Measurements from ENCODE around the gene NSUN4. TPM values are rescaled to one million over a fixed set of nuclear protein-coding genes. Genes with fewer than 3 reads are reported as not detected.
"Not testable (repeated sequence)": the region's sequence is repeated elsewhere in the genome, so short reads cannot be mapped to it uniquely, and the experiment has no call there.

NSUN4 gene
- total RNA-seq, 2 donors from 2014 or later = 24.0 to 43.8 TPM

DNA sequence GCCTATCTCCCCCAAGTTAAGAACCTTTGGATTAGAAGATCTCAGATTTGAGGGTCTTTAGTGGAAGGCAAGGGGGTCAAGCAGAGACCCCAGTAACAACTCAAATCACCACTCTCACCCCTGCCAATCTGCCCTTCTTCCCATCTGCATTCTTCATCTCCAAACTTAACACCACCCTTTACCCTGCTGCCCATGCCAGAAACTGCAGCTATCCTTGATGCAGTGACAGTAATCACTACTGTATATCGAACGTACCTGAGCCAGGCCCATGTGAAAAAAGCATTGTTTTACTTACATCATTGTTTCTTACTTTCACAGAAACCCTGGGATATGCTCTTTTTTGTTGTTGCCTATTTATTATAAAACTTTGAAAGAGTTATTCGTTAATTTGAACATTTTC, 26.5 kb downstream of the NSUN4 start:
- ATAC-seq (no peak), DNase-seq (ENCODE audit: low spot score) (no peak)
- Mint-ChIP-seq H3K4me1 (ENCODE audit: low read depth in 2 of 2) (peaks cover 3 to 5% of the 10 kb centered on the region in 2 donors), H3K9me3 (no peaks in the 10 kb centered on the region), H3K4me3 (no peak overlapping the region), H3K27ac (no peak overlapping the region), H3K36me3 (peaks cover 17% of the 10 kb centered on the region), H3K27me3 (no peaks in the 10 kb centered on the region)

DNA sequence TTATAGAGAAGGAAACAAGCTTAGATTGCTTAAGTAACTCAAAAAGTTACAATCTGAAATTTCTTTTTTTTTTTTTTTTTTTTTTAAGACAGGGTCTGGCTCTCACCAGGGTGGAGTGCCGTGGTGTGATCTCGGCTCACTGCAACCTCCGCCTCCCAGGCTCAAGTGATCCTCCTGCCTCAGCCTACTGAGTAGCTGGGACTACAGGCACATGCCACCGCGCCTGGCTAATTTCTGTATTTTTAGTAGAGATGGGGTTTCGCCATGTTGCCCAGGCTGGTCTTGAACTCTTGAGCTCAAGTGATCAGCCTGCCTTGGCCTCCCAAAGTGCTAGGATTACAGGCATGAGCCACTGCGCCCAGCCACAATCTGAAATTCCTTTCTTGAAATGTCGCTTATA, 27.1 kb downstream of the NSUN4 start:
- H3K4me1 Mint-ChIP-seq (ENCODE audit: low read depth in 2 of 2); H3K9me3 Mint-ChIP-seq; H3K27ac Mint-ChIP-seq; H3K27me3 Mint-ChIP-seq; DNase-seq (ENCODE audit: low spot score); H3K4me3 Mint-ChIP-seq; ATAC-seq: not testable (repeated sequence)
- H3K36me3 Mint-ChIP-seq = peaks cover 17% of the 10 kb centered on the region

GRCh38 chr1:46368791-46369190, 28.2 kb downstream of the NSUN4 start:
- Mint-ChIP-seq H3K4me3 (no peak overlapping the region), H3K27ac (no peak overlapping the region), H3K36me3 (peaks cover 18% of the 10 kb centered on the region), H3K27me3 (no peaks in the 10 kb centered on the region), H3K4me1 (ENCODE audit: low read depth in 2 of 2) (peaks cover 5 to 9% of the 10 kb centered on the region in 2 donors), H3K9me3 (no peaks in the 10 kb centered on the region)
- ATAC-seq (no peak), DNase-seq (ENCODE audit: low spot score) (no peak)

DNA sequence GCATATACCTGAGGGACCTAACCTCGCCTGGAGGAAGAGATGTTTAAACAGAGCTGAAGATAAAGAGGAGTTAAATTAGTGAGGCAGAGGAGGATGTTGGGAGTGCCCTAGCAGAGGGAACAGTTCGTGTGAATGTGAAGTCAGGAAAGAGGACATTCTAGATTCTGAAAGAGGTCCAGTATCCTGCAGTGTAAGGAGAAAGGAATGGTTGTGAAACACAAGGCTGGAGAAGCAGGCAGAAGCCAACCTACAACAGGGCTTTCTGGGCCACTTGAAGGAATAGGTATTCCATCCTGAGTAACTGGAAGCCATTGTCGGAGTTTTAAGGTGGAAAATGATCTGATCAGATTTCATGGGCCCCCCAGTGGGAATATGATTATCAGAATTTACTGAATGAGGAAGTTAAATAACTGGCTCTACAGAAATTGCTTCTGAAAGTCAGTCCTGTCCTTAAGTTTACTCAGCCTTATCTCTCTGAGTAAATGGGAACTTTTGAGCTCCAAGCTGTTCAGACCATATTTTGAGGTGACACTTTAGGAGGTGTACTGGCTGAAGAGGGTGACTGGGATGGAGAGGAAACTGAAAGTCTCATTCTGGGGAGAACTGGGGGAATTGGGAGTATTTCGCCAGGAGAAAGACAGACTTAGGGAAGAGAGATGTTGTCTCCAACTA, 29.1 kb downstream of the NSUN4 start:
- Mint-ChIP-seq H3K4me3 (no peak overlapping the region), H3K36me3 (peaks cover 18% of the 10 kb centered on the region), H3K4me1 (ENCODE audit: low read depth in 2 of 2) (peaks cover 5 to 9% of the 10 kb centered on the region in 2 donors), H3K27me3 (no peaks in the 10 kb centered on the region), H3K9me3 (no peaks in the 10 kb centered on the region), H3K27ac (peak overlapping the region in 1 of 2 donors; percentile 0)
- DNase-seq (ENCODE audit: low spot score) (no peak), ATAC-seq (no peak)

DNA sequence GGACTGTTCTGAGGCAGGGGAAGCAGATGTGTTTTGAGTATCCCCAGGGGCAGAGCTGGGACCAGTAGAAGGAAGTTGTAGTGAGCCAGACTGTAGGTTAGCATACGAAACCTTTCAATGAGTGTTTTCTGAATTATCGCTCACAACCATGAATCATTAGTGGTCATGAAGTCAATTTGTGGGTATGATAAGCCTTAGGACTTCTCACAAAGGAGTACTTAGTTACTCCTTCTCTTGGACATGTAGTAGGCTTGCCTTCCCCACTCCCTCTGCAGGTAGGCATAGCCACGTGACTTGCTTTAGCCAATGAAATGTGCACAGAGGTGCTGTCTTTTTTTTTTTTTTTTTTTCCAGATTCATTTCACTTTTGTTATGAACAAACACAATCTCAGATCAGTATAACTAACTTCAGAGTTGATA, 29.6 kb downstream of the NSUN4 start:
- peaks cover 12% of the 10 kb centered on the region for H3K36me3 Mint-ChIP-seq
- ATAC-seq (no peak), DNase-seq (ENCODE audit: low spot score) (no peak)
- no peak overlapping the region for H3K4me3 Mint-ChIP-seq
- H3K27ac Mint-ChIP-seq = peak overlapping the region in 1 of 2 donors; percentile 0
- H3K9me3 Mint-ChIP-seq = no peaks in the 10 kb centered on the region
- H3K4me1 Mint-ChIP-seq (ENCODE audit: low read depth in 2 of 2) = peaks cover 5 to 6% of the 10 kb centered on the region in 2 donors
- H3K27me3 Mint-ChIP-seq = no peaks in the 10 kb centered on the region

GRCh38 chr1:46372431-46372830, 31.8 kb downstream of the NSUN4 start:
- Mint-ChIP-seq H3K4me1 (ENCODE audit: low read depth in 2 of 2) (peaks cover 5 to 6% of the 10 kb centered on the region in 2 donors), H3K27me3 (no peaks in the 10 kb centered on the region), H3K36me3 (peaks cover 12% of the 10 kb centered on the region), H3K4me3 (no peak overlapping the region), H3K9me3 (no peaks in the 10 kb centered on the region), H3K27ac (no peak overlapping the region)
- ATAC-seq (no peak), DNase-seq (ENCODE audit: low spot score) (no peak)

DNA sequence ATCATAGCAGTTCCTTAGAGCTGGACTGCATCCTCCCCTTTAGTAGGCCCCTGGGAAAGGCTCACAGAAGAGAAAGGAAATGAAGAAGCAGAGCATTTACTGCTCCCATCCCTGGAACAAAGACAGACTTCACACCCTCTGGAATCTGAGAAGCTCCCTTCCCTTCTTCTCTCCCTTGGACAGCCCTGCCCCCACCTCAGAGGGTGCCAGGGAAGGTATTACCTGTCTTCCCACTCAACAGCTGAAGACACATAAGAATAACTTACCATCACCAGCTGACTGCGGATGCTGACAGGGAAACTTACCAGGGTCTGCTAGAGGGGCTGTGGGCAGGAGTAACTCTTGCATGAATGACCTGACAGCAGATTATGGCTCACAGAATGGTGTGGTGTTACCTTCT, 39.4 kb downstream of the NSUN4 start:
- Mint-ChIP-seq H3K4me3 (no peak overlapping the region), H3K27ac (no peak overlapping the region), H3K36me3 (no peaks in the 10 kb centered on the region), H3K4me1 (ENCODE audit: low read depth in 2 of 2) (no peaks in the 10 kb centered on the region), H3K27me3 (no peaks in the 10 kb centered on the region), H3K9me3 (no peaks in the 10 kb centered on the region)
- DNase-seq (ENCODE audit: low spot score) (no peak), ATAC-seq (peak in 1 of 2 donors; percentile 24)

DNA sequence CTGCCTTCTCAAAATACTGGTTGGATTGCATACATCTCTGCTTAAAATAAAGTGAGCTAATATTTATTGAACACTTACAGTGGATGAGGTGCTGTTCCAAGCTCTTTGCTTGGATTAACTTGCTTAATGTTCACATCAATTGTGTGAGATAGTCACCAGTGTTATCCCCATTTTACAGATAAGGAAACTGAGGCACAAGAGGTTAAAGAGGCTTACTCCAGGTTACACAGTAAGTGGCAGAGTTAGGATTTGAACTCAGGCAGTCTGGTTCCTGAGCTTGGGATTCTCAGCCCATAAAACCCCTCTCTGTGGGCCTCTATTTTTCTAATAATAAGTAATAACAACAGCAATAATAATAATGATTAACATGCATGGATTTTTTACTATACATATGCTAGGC, 39.9 kb downstream of the NSUN4 start:
- Mint-ChIP-seq H3K4me1 (ENCODE audit: low read depth in 2 of 2) (no peaks in the 10 kb centered on the region), H3K4me3 (no peak overlapping the region), H3K27ac (no peak overlapping the region), H3K36me3 (no peaks in the 10 kb centered on the region), H3K9me3 (no peaks in the 10 kb centered on the region), H3K27me3 (no peaks in the 10 kb centered on the region)
- no peak for ATAC-seq
- no peak for DNase-seq (ENCODE audit: low spot score)

- peaks cover 6% of the 10 kb centered on the region for H3K36me3 Mint-ChIP-seq
- no peak overlapping the region for H3K27ac Mint-ChIP-seq
- H3K4me3 Mint-ChIP-seq = peak overlapping the region; percentile 40
- peaks cover 5 to 8% of the 10 kb centered on the region in 2 donors for H3K4me1 Mint-ChIP-seq (ENCODE audit: low read depth in 2 of 2)
- ATAC-seq (no peak), DNase-seq (ENCODE audit: low spot score) (no peak)
- no peaks in the 10 kb centered on the region for H3K9me3 Mint-ChIP-seq
- H3K27me3 Mint-ChIP-seq = peaks cover 19 to 30% of the 10 kb centered on the region in 2 donors
These were observed 52.9 kb downstream of the NSUN4 start for GRCh38 chr1:46393510-46393909.

DNA sequence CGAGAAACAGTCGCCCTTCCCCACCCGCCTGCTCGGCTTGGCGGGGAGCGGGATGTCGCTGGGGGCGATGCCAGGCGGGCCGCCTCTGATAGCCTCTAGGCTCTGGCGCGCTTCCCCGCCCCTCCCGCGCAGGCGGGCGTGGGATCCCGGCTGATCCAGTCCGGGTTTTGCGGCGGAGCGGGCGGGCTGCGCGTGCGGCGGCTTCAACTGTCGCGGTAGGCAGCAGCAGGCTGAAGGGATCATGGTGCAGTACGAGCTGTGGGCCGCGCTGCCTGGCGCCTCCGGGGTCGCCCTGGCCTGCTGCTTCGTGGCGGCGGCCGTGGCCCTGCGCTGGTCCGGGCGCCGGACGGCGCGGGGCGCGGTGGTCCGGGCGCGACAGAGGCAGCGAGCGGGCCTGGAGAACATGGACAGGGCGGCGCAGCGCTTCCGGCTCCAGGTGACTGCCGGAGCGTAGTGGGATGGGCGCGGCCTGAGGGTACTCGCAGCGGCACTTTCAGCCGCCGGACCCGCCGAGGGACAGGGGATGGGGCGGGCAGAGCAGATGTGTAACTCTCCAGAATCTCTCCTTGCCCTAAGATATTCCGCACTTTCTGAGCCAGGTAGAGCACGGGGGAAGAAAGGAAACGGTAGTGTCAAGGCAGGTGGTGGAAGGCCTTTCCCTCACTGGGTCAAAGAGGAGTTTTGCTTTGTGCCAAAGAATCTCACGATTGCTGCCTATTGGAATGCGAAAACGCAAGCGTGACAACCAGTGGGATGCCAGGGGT, 53.7 kb downstream of the NSUN4 start, which contains the start of gene FAAH:
TSS of gene FAAH (plus strand) at position 210 of the 764 bp plus-strand sequence. CDS start at position 242, 32 bp downstream.
- peaks cover 5 to 8% of the 10 kb centered on the region in 2 donors for H3K4me1 Mint-ChIP-seq (ENCODE audit: low read depth in 2 of 2)
- ATAC-seq (peak; percentile 59 to 79), DNase-seq (ENCODE audit: low spot score) (no peak)
- peaks cover 19 to 30% of the 10 kb centered on the region in 2 donors for H3K27me3 Mint-ChIP-seq
- H3K9me3 Mint-ChIP-seq = no peaks in the 10 kb centered on the region
- no peak within 1 kb of the TSS for H3K27ac Mint-ChIP-seq
- H3K36me3 Mint-ChIP-seq = peaks cover 6% of the 10 kb centered on the region
- H3K4me3 Mint-ChIP-seq = peak within 1 kb of the TSS; percentile 40

DNA sequence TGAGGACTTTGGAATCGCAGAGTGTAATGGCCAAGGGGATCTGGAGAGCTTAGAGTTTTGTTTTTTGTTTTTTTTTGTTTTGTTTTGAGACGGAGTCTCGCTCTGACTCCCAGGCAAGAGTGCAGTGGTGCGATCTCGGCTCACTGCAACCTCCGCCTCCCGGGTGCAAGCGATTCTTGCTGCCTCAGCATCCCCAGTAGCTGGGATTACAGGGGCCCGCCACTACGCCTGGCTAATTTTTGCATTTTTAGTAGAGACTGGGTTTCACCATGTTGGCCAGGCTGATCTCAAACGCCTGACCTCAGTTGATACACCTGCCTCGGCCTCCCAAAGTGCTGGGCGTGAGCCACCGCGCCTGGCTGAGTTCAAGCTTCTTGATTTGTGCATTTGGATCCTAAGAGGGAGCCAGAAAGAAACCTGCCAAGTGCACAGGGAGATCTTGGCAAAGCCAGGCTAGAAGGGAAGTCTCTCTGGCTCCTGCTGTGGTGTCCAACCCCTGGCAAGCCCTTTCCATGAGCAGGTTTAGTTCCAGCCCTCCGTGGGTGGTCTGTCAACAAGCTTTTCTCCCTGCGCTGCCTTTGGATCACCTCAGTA, 54.4 kb downstream of the NSUN4 start:
- peaks cover 6% of the 10 kb centered on the region for H3K36me3 Mint-ChIP-seq
- ATAC-seq = no peak
- H3K9me3 Mint-ChIP-seq = no peaks in the 10 kb centered on the region
- H3K27me3 Mint-ChIP-seq = peaks cover 19 to 30% of the 10 kb centered on the region in 2 donors
- peaks cover 5 to 8% of the 10 kb centered on the region in 2 donors for H3K4me1 Mint-ChIP-seq (ENCODE audit: low read depth in 2 of 2)
- peak overlapping the region; percentile 17 for H3K4me3 Mint-ChIP-seq
- no peak for DNase-seq (ENCODE audit: low spot score)
- no peak overlapping the region for H3K27ac Mint-ChIP-seq

- H3K36me3 Mint-ChIP-seq = peaks cover 6% of the 10 kb centered on the region
- peaks cover 19 to 30% of the 10 kb centered on the region in 2 donors for H3K27me3 Mint-ChIP-seq
- no peak for DNase-seq (ENCODE audit: low spot score)
- H3K27ac Mint-ChIP-seq = no peak overlapping the region
- H3K4me1 Mint-ChIP-seq (ENCODE audit: low read depth in 2 of 2) = peaks cover 5 to 8% of the 10 kb centered on the region in 2 donors
- ATAC-seq = no peak
- H3K4me3 Mint-ChIP-seq = no peak overlapping the region
- no peaks in the 10 kb centered on the region for H3K9me3 Mint-ChIP-seq
These were observed 56.1 kb downstream of the NSUN4 start for GRCh38 chr1:46396441-46397398.

- Mint-ChIP-seq H3K27ac (no peak overlapping the region), H3K27me3 (peaks cover 13 to 14% of the 10 kb centered on the region in 2 donors)
These were observed 58.7 kb downstream of the NSUN4 start for GRCh38 chr1:46399307-46399706.

More at GRCh38 chr1:46399307-46399706, 58.7 kb downstream of the NSUN4 start:
- peaks cover 0 to 4% of the 10 kb centered on the region in 2 donors for H3K4me1 Mint-ChIP-seq (ENCODE audit: low read depth in 2 of 2)
- no peaks in the 10 kb centered on the region for H3K9me3 Mint-ChIP-seq
- H3K36me3 Mint-ChIP-seq = no peaks in the 10 kb centered on the region
- H3K4me3 Mint-ChIP-seq = no peak overlapping the region
- no peak for ATAC-seq
- DNase-seq (ENCODE audit: low spot score) = no peak
